ENCODE data around the gene WASL. TPM values are rescaled to one million over a fixed set of nuclear protein-coding genes. Genes with fewer than 3 reads are reported as not detected.

WASL gene
- total RNA-seq = 29.5 and 34.0 TPM in 2 replicates

GRCh38 chr7:123748734-123749536, at the start of gene WASL:
TSS of gene WASL (minus strand) at chr7:123749003. CDS start at chr7:123748734, 269 bp downstream.

GRCh38 chr7:123655614-123656013, 93.2 kb downstream of the WASL start, which contains the start of gene LMOD2:
TSS of gene LMOD2 (plus strand) at chr7:123655866. CDS start at chr7:123655964, 98 bp downstream.

Other genes with a start within 250 kb of the WASL start
- gene IQUB, start 214.4 kb downstream of the WASL start, total RNA-seq = 0.10 and 0.12 TPM in 2 replicates
- gene NDUFA5, start 191.2 kb downstream of the WASL start, total RNA-seq = 25.3 and 34.2 TPM in 2 replicates
- not detected in 2 replicates for gene ASB15, start 147.2 kb downstream of the WASL start, total RNA-seq
- gene LMOD2, start 93.1 kb downstream of the WASL start, total RNA-seq = not detected in 2 replicates
- not detected in 2 replicates for gene HYAL4, start 96.2 kb upstream of the WASL start, total RNA-seq
- not detected in 2 replicates for gene SPAM1, start 176.2 kb upstream of the WASL start, total RNA-seq